DMS53 (cell line): Measurements from ENCODE around the gene IGFN1.

Experiments used
- DNase-seq: peaks from one replicate; lab custom pipeline; 2025; lab: John Stamatoyannopoulos, UW

Gene IGFN1

DNA sequence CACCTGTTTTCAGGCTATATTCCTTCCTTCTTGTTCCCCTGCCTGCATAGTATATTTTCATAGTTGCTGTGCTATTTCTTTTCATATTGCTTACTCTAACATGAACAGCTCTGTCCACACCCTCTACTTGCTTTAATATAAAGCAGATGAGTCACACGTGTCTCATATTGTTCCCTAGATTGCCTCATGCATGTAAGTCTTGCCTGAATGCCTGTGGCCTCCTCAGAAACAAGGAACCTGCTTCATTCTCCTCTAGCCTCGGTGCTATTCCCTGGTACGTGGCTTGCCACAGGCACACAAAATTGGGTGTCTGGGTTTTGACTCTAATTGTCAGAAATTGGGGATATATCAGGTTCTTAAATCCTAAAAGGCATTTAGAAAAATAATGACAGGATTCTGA lies 76.2 kb downstream of the IGFN1 start:
- peak; percentile 74 for DNase-seq

- DNase-seq, result peak; percentile 50
Measured at GRCh38 chr1:201267481-201268229, 77.0 kb downstream of the IGFN1 start.

GRCh38 chr1:201268604-201269151 lies 78.1 kb downstream of the IGFN1 start:
- DNase-seq, result peak; percentile 56

GRCh38 chr1:201269281-201269680 lies 78.7 kb downstream of the IGFN1 start:
- DNase-seq, result no peak

DNA sequence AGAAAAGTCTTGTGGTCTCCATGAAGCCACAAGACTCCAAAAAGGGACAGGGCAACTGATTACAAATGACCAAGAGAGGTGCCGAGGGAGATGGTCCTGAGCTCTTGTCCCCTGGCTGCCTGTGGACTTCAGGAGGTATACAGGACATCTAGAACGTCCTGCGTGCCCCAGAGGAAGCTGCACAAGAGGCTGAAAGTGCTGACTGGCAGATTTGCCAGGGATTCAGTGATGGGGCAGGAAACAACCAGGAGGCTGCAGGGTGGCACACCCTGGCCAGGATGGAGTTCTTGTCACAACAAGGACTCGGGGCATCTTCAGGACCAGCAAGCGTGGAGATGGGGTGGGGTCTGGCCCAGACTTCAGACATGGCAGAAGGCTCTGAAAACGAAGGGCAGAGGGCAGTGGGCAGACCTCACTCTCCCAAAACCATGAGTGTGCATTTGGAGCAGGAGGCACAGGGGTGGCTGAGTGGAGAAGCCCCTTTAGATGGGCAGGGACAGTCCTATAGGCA lies 79.3 kb downstream of the IGFN1 start:
- no peak for DNase-seq

- no peak for DNase-seq
Measured at GRCh38 chr1:201270616-201271390, 80.2 kb downstream of the IGFN1 start.

- no peak for DNase-seq
Measured at GRCh38 chr1:201272799-201273198, 82.2 kb downstream of the IGFN1 start.

GRCh38 chr1:201274616-201275252 lies 84.1 kb downstream of the IGFN1 start:
- no peak for DNase-seq

DNA sequence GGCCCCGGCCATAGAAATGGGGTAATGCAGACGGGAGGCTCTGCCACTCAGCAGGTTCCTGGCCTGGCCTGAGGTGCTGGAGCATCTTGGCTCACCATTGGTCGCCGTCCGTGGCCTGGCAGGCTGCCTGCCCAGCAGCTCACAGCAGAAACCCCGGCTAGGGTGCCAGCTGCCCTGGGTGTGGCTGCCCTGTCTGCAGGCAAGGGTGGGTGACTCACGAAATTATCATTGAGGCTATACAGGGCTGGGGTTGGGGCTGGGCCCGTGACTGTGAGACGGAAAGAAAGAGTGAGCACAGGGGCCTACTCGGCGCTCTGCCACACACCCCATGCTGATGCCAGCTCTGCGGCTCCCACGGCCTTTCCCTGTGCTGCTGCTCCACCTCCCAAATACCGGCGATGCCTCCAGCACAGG lies 84.6 kb downstream of the IGFN1 start:
- peak; percentile 41 for DNase-seq

DNA sequence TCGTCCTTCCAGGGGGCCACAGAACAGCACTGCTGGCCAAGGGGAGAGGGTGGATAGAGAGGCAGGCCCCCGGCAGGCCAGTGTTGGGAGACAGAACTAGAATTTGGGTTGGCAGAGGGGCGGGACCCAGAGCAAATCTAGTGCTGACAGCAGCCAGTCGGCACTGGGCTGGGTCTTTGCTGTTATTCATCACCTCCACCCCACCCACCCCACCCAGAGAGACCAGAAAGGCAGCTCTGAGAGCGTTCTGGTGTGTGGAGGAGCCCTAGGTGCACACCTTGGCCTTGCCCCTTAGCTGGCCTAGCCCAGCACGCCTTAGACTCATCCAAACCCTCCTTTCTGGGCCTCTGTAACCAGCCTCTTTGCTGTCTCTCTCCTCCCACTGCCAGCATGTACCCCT lies 86.3 kb downstream of the IGFN1 start:
- DNase-seq, result no peak

DNA sequence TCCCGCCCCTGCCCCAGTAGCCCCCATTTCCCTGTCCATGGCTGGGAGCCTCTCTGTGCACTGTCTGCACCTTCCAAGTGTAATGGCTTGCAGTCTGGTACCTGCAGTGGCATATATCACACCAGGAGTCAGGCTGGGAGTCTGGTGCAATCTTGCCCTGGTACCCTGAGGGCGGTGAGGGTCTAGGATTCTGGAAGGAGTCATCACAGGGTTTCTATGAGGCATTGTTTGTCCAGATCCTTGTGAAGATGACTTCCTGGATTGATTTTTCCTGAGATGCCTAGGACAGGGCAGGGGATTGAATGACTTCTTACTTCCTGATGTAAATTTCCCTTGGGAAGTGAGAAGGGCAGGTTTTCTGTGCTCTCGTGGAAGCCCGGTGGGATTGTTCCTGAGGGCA lies 86.8 kb downstream of the IGFN1 start:
- no peak for DNase-seq
